Measurements from ENCODE around the gene CIRBP.
"Not testable (repeated sequence)": the region's sequence is repeated elsewhere in the genome, so short reads cannot be mapped to it uniquely, and the experiment has no call there.

CIRBP gene

GRCh38 chr19:1243768-1244692 lies 25.1 kb upstream of the CIRBP start:
- peak; percentile 80 for DNase-seq (ENCODE audit: low spot score)

GRCh38 chr19:1244693-1245451 lies 24.3 kb upstream of the CIRBP start:
- no peak for DNase-seq (ENCODE audit: low spot score)

- no peak for DNase-seq (ENCODE audit: low spot score)
Observed at GRCh38 chr19:1245494-1246264, 23.5 kb upstream of the CIRBP start.

GRCh38 chr19:1246265-1247087 lies 22.7 kb upstream of the CIRBP start:
- not testable (repeated sequence) for DNase-seq (ENCODE audit: low spot score)

- no peak for DNase-seq (ENCODE audit: low spot score)
Observed at GRCh38 chr19:1247748-1248138, 21.4 kb upstream of the CIRBP start.

- peak; percentile 81 for DNase-seq (ENCODE audit: low spot score)
Observed at GRCh38 chr19:1248139-1248785, 20.9 kb upstream of the CIRBP start, which contains the start of gene MIDN. Gene MIDN (plus strand): TSS chr19:1248583. CDS start chr19:1250297, 1,714 bp downstream.

GRCh38 chr19:1248786-1249297 lies 20.3 kb upstream of the CIRBP start:
- peak; percentile 67 for DNase-seq (ENCODE audit: low spot score)

GRCh38 chr19:1249298-1249989 lies 19.7 kb upstream of the CIRBP start:
- DNase-seq (ENCODE audit: low spot score), result peak; percentile 90

GRCh38 chr19:1249990-1250436 lies 19.1 kb upstream of the CIRBP start:
- no peak for DNase-seq (ENCODE audit: low spot score)

- no peak for DNase-seq (ENCODE audit: low spot score)
Observed at GRCh38 chr19:1250437-1251260, 18.5 kb upstream of the CIRBP start.

- DNase-seq (ENCODE audit: low spot score), result no peak
Observed at GRCh38 chr19:1251330-1252220, 17.6 kb upstream of the CIRBP start.

GRCh38 chr19:1252221-1252820 lies 16.8 kb upstream of the CIRBP start:
- peak; percentile 72 for DNase-seq (ENCODE audit: low spot score)

- peak; percentile 83 for DNase-seq (ENCODE audit: low spot score)
Observed at GRCh38 chr19:1252821-1253513, 16.2 kb upstream of the CIRBP start.

GRCh38 chr19:1253514-1254080 lies 15.5 kb upstream of the CIRBP start:
- DNase-seq (ENCODE audit: low spot score), result no peak

GRCh38 chr19:1254081-1254527 lies 15.0 kb upstream of the CIRBP start:
- DNase-seq (ENCODE audit: low spot score), result no peak

- DNase-seq (ENCODE audit: low spot score), result no peak
Observed at GRCh38 chr19:1254530-1255185, 14.5 kb upstream of the CIRBP start.
